GM12892 (cell line): ENCODE results near the gene P2RY11.

Experiments
- POLR2A ChIP-seq: IDR thresholded peaks from 2 replicates; pipeline ENCODE4 v1.6.1; 2011; ENCODE audit warnings: low read depth, low read length, control low read depth
- POLR2AphosphoS5 ChIP-seq: IDR thresholded peaks from 2 replicates; pipeline ENCODE4 v1.6.1; 2011; ENCODE audit warnings: low read depth, low read length, control low read depth
- TAF1 ChIP-seq: IDR thresholded peaks from 2 replicates; pipeline ENCODE4 v1.6.1; 2011; ENCODE audit warnings: low read depth, mild to moderate bottlenecking, control low read depth, low read length, borderline replicate concordance

DNA sequence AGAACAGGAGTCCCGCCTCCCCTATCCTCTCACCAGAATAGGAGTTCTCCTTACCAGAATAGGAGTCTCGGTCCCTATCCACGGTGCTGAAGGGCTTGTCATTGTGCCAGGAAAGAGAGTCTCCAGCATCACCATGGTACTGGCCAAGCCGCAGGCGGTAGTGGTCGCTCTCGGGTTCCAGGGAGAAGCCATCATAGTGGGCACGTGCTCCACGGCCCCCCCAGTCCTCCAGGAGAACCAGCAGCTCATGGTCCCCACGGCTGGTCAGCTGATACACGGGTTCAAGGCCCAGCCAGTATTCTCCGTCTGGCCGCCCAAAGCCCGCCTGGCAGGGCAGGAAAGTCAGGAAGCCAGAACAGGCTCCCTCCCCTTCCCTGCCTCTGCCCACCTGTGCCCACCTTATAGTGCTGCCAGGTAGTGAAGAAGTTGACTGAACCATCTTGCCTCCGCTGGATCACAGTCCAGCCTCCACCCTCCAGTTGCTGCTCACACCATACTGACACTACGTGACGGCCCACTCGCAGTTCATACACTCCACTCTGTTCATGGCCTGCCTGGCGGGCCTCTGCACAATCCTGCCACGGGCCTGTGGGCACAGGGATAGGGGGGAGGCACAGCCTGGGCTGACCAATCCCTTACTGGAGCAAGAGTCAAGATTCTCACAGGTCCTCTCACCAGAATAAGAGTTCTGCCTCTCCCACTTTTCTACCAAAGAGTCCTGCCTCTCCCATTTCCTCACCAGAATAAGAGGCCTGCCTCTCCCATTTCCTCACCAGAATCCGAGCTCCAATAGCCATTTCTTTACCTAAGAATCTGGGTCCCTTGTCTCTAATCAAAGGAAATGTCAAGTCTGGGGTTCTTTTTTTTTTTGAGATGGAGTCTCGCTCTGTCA, 18.0 kb upstream of the P2RY11 start:
- TF ChIP-seq POLR2A: no peak
- TF ChIP-seq POLR2AphosphoS5: no peak; the same call in 1 of the 2 replicates
- TF ChIP-seq TAF1: no peak
